Measurements from ENCODE around the gene EIF1. TPM values are rescaled to one million over a fixed set of nuclear protein-coding genes. Genes with fewer than 3 reads are reported as not detected.

EIF1 gene
- total and polyA plus RNA-seq, 4 donors = 372 to 801 (median 654) TPM

GRCh38 chr17:41734949-41735313, 46.2 kb downstream of the EIF1 start:
- H3K36me3 ChIP-seq (ENCODE audit: control insufficient read depth in 1 of 2, insufficient read depth in 2 of 2, low read length in 1 of 2) = no peaks in the 10 kb centered on the region
- DNase-seq = no peak
- intact Hi-C loops (cut with DNase I) = no loop called here
- H3K27me3 ChIP-seq (ENCODE audit: control insufficient read depth in 1 of 2, insufficient read depth in 2 of 2, low read length in 1 of 2) = peaks cover 0 to 3% of the 10 kb centered on the region in 2 donors
- H3K9me3 ChIP-seq (ENCODE audit: control insufficient read depth, low read length) = no peaks in the 10 kb centered on the region
- 3% methylated on average over 23 of the region's 23 CpGs for WGBS, 2 donors
- H3K4me1 ChIP-seq (ENCODE audit: control insufficient read depth in 1 of 2, insufficient read depth in 2 of 2, low read length in 2 of 2) = no peaks in the 10 kb centered on the region
- ATAC-seq (ENCODE audit: low FRiP score) = no peak
- H3K27ac ChIP-seq (ENCODE audit: low read depth in 1 of 2, low read length in 2 of 2) = no peak overlapping the region
- H3K4me3 ChIP-seq (ENCODE audit: low read length in 2 of 2) = no peak overlapping the region

GRCh38 chr17:41735744-41736143, 47.1 kb downstream of the EIF1 start:
- intact Hi-C loops (cut with DNase I) = no loop called here
- no peaks in the 10 kb centered on the region for H3K4me1 ChIP-seq (ENCODE audit: control insufficient read depth in 1 of 2, insufficient read depth in 2 of 2, low read length in 2 of 2)
- H3K9me3 ChIP-seq (ENCODE audit: control insufficient read depth, low read length) = no peaks in the 10 kb centered on the region
- peaks cover 0 to 3% of the 10 kb centered on the region in 2 donors for H3K27me3 ChIP-seq (ENCODE audit: control insufficient read depth in 1 of 2, insufficient read depth in 2 of 2, low read length in 1 of 2)
- no peak for DNase-seq
- no peak overlapping the region for H3K4me3 ChIP-seq (ENCODE audit: low read length in 2 of 2)
- no peak overlapping the region for H3K27ac ChIP-seq (ENCODE audit: low read depth in 1 of 2, low read length in 2 of 2)
- WGBS, 2 donors = 90 to 93% methylated on average over 4 of the region's 4 CpGs
- no peaks in the 10 kb centered on the region for H3K36me3 ChIP-seq (ENCODE audit: control insufficient read depth in 1 of 2, insufficient read depth in 2 of 2, low read length in 1 of 2)
- no peak for ATAC-seq (ENCODE audit: low FRiP score)

- Histone ChIP-seq H3K27me3 (ENCODE audit: control insufficient read depth in 1 of 2, insufficient read depth in 2 of 2, low read length in 1 of 2) (peaks cover 0 to 3% of the 10 kb centered on the region in 2 donors), H3K9me3 (ENCODE audit: control insufficient read depth, low read length) (no peaks in the 10 kb centered on the region), H3K4me3 (ENCODE audit: low read length in 2 of 2) (no peak overlapping the region), H3K27ac (ENCODE audit: low read depth in 1 of 2, low read length in 2 of 2) (no peak overlapping the region), H3K4me1 (ENCODE audit: control insufficient read depth in 1 of 2, insufficient read depth in 2 of 2, low read length in 2 of 2) (no peaks in the 10 kb centered on the region), H3K36me3 (ENCODE audit: control insufficient read depth in 1 of 2, insufficient read depth in 2 of 2, low read length in 1 of 2) (no peaks in the 10 kb centered on the region)
- DNase-seq (no peak), ATAC-seq (ENCODE audit: low FRiP score) (no peak)
- intact Hi-C loops (cut with DNase I) = no loop called here
- WGBS, 2 donors = 67 to 69% methylated on average over 17 of the region's 17 CpGs
Measured at GRCh38 chr17:41736983-41737679, 48.4 kb downstream of the EIF1 start.

GRCh38 chr17:41737680-41738023, 49.0 kb downstream of the EIF1 start:
- Histone ChIP-seq H3K27me3 (ENCODE audit: control insufficient read depth in 1 of 2, insufficient read depth in 2 of 2, low read length in 1 of 2) (peaks cover 0 to 3% of the 10 kb centered on the region in 2 donors), H3K9me3 (ENCODE audit: control insufficient read depth, low read length) (no peaks in the 10 kb centered on the region), H3K36me3 (ENCODE audit: control insufficient read depth in 1 of 2, insufficient read depth in 2 of 2, low read length in 1 of 2) (no peaks in the 10 kb centered on the region), H3K4me1 (ENCODE audit: control insufficient read depth in 1 of 2, insufficient read depth in 2 of 2, low read length in 2 of 2) (no peaks in the 10 kb centered on the region), H3K27ac (ENCODE audit: low read depth in 1 of 2, low read length in 2 of 2) (no peak overlapping the region), H3K4me3 (ENCODE audit: low read length in 2 of 2) (no peak overlapping the region)
- 25 to 33% methylated on average over 5 of the region's 5 CpGs for WGBS, 2 donors
- ATAC-seq (ENCODE audit: low FRiP score) = no peak
- intact Hi-C loops (cut with DNase I) = loop anchor here (1.0 to 2.0 kb wide), 2 partner anchors 63 to 64 kb away; no protein-coding TSS in a partner anchor
- no peak for DNase-seq

GRCh38 chr17:41738077-41738800, 49.6 kb downstream of the EIF1 start:
- Histone ChIP-seq H3K4me1 (ENCODE audit: control insufficient read depth in 1 of 2, insufficient read depth in 2 of 2, low read length in 2 of 2) (no peaks in the 10 kb centered on the region), H3K27me3 (ENCODE audit: control insufficient read depth in 1 of 2, insufficient read depth in 2 of 2, low read length in 1 of 2) (peaks cover 0 to 3% of the 10 kb centered on the region in 2 donors), H3K9me3 (ENCODE audit: control insufficient read depth, low read length) (no peaks in the 10 kb centered on the region), H3K36me3 (ENCODE audit: control insufficient read depth in 1 of 2, insufficient read depth in 2 of 2, low read length in 1 of 2) (no peaks in the 10 kb centered on the region), H3K27ac (ENCODE audit: low read depth in 1 of 2, low read length in 2 of 2) (no peak overlapping the region), H3K4me3 (ENCODE audit: low read length in 2 of 2) (no peak overlapping the region)
- intact Hi-C loops (cut with DNase I) = loop anchor here (1.0 to 2.0 kb wide), 2 partner anchors 63 kb away; no protein-coding TSS in a partner anchor
- DNase-seq (peak; percentile 79 to 92), ATAC-seq (ENCODE audit: low FRiP score) (peak; percentile 88)
- 31 to 32% methylated on average over 10 of the region's 10 CpGs for WGBS, 2 donors

GRCh38 chr17:41738801-41739112, 50.1 kb downstream of the EIF1 start:
- Histone ChIP-seq H3K36me3 (ENCODE audit: control insufficient read depth in 1 of 2, insufficient read depth in 2 of 2, low read length in 1 of 2) (no peaks in the 10 kb centered on the region), H3K4me3 (ENCODE audit: low read length in 2 of 2) (no peak overlapping the region), H3K27ac (ENCODE audit: low read depth in 1 of 2, low read length in 2 of 2) (no peak overlapping the region), H3K4me1 (ENCODE audit: control insufficient read depth in 1 of 2, insufficient read depth in 2 of 2, low read length in 2 of 2) (no peaks in the 10 kb centered on the region), H3K9me3 (ENCODE audit: control insufficient read depth, low read length) (no peaks in the 10 kb centered on the region), H3K27me3 (ENCODE audit: control insufficient read depth in 1 of 2, insufficient read depth in 2 of 2, low read length in 1 of 2) (peaks cover 0 to 3% of the 10 kb centered on the region in 2 donors)
- ATAC-seq (ENCODE audit: low FRiP score) (no peak), DNase-seq (no peak)
- 91 to 93% methylated on average over 4 to 5 of the region's 5 CpGs for WGBS, 2 donors
- intact Hi-C loops (cut with DNase I) = loop anchor here (1.0 to 2.0 kb wide), 2 partner anchors 62 to 63 kb away; no protein-coding TSS in a partner anchor

- no peaks in the 10 kb centered on the region for H3K9me3 ChIP-seq (ENCODE audit: control insufficient read depth, low read length)
- WGBS, 2 donors = 62 to 64% methylated on average over 9 of the region's 9 CpGs
- no peaks in the 10 kb centered on the region for H3K27me3 ChIP-seq (ENCODE audit: control insufficient read depth in 1 of 2, insufficient read depth in 2 of 2, low read length in 1 of 2)
- H3K27ac ChIP-seq (ENCODE audit: low read depth in 1 of 2, low read length in 2 of 2) = no peak overlapping the region
- ATAC-seq (ENCODE audit: low FRiP score) (no peak), DNase-seq (no peak)
- H3K4me3 ChIP-seq (ENCODE audit: low read length in 2 of 2) = no peak overlapping the region
- intact Hi-C loops (cut with DNase I) = loop anchor here in 1 of 2 donors (2.0 kb wide), 1 partner anchor 61 kb away; no protein-coding TSS in a partner anchor
- H3K36me3 ChIP-seq (ENCODE audit: control insufficient read depth in 1 of 2, insufficient read depth in 2 of 2, low read length in 1 of 2) = no peaks in the 10 kb centered on the region
- no peaks in the 10 kb centered on the region for H3K4me1 ChIP-seq (ENCODE audit: control insufficient read depth in 1 of 2, insufficient read depth in 2 of 2, low read length in 2 of 2)
Measured at GRCh38 chr17:41739661-41740352, 51.1 kb downstream of the EIF1 start.

- ATAC-seq (ENCODE audit: low FRiP score) = no peak
- Histone ChIP-seq H3K27ac (ENCODE audit: low read depth in 1 of 2, low read length in 2 of 2) (no peak overlapping the region), H3K27me3 (ENCODE audit: control insufficient read depth in 1 of 2, insufficient read depth in 2 of 2, low read length in 1 of 2) (no peaks in the 10 kb centered on the region), H3K4me1 (ENCODE audit: control insufficient read depth in 1 of 2, insufficient read depth in 2 of 2, low read length in 2 of 2) (no peaks in the 10 kb centered on the region), H3K9me3 (ENCODE audit: control insufficient read depth, low read length) (no peaks in the 10 kb centered on the region), H3K36me3 (ENCODE audit: control insufficient read depth in 1 of 2, insufficient read depth in 2 of 2, low read length in 1 of 2) (no peaks in the 10 kb centered on the region), H3K4me3 (ENCODE audit: low read length in 2 of 2) (no peak overlapping the region)
- no peak for DNase-seq
- intact Hi-C loops (cut with DNase I) = no loop called here
- WGBS, 2 donors = 89 to 92% methylated on average over 5 of the region's 5 CpGs
Measured at GRCh38 chr17:41740506-41740905, 51.8 kb downstream of the EIF1 start.

Data from aorta (tissue), 5 donors.